GM19467 (cell line): ENCODE data around the gene HLA-DQB1.
"Not testable (repeated sequence)": the region's sequence is repeated elsewhere in the genome, so short reads cannot be mapped to it uniquely, and the experiment has no call there.

Experiments
- ATAC-seq: cut with Tn5 transposase; IDR thresholded peaks from one replicate; pipeline ENCODE4 v1.9.1; 2021; ENCODE audit warnings: mild to moderate bottlenecking, moderate library complexity; ENCODE audit not compliant: unreplicated experiment

HLA-DQB1 gene

GRCh38 chr6:32666420-32667300 lies at the start of gene HLA-DQB1:
HLA-DQB1 (minus strand) TSS chr6:32666657; CDS start chr6:32666607, 50 bp downstream.
- ATAC-seq, result no peak

GRCh38 chr6:32713241-32713640 lies 46.8 kb upstream of the HLA-DQB1 start:
- no peak for ATAC-seq

GRCh38 chr6:32709625-32710024 lies 43.2 kb upstream of the HLA-DQB1 start:
- no peak for ATAC-seq

GRCh38 chr6:32705164-32705563 lies 38.7 kb upstream of the HLA-DQB1 start:
- not testable (repeated sequence) for ATAC-seq

- ATAC-seq, result no peak
These were observed 36.9 kb upstream of the HLA-DQB1 start for GRCh38 chr6:32703347-32703746.

- no peak for ATAC-seq
These were observed 34.1 kb upstream of the HLA-DQB1 start for GRCh38 chr6:32700391-32701040.

- ATAC-seq, result no peak
These were observed 30.6 kb upstream of the HLA-DQB1 start for GRCh38 chr6:32697031-32697430.

- ATAC-seq, result no peak
These were observed 25.6 kb upstream of the HLA-DQB1 start for GRCh38 chr6:32692019-32692418.

GRCh38 chr6:32689531-32690501 lies 23.4 kb upstream of the HLA-DQB1 start:
- ATAC-seq, result no peak

- peak; percentile 75 for ATAC-seq
These were observed 19.1 kb upstream of the HLA-DQB1 start for GRCh38 chr6:32685603-32686002.

- ATAC-seq, result no peak
These were observed 17.8 kb upstream of the HLA-DQB1 start for GRCh38 chr6:32684246-32684645.

- ATAC-seq, result no peak
These were observed 13.6 kb upstream of the HLA-DQB1 start for GRCh38 chr6:32680055-32680454.

- no peak for ATAC-seq
These were observed 13.0 kb upstream of the HLA-DQB1 start for GRCh38 chr6:32679492-32679891.

- not testable (repeated sequence) for ATAC-seq
These were observed 7.7 kb upstream of the HLA-DQB1 start for GRCh38 chr6:32674123-32674522.

- not testable (repeated sequence) for ATAC-seq
These were observed 5.5 kb upstream of the HLA-DQB1 start for GRCh38 chr6:32671908-32672307.

- ATAC-seq, result no peak
These were observed 3.4 kb upstream of the HLA-DQB1 start for GRCh38 chr6:32669893-32670292.

- no peak for ATAC-seq
These were observed 2.8 kb upstream of the HLA-DQB1 start for GRCh38 chr6:32669240-32669639.

- ATAC-seq, result peak; percentile 58
These were observed 1.8 kb upstream of the HLA-DQB1 start for GRCh38 chr6:32668226-32668747.

- ATAC-seq, result no peak
These were observed 796 bp downstream of the HLA-DQB1 start for GRCh38 chr6:32665661-32666060.

GRCh38 chr6:32664827-32665362 lies 1.6 kb downstream of the HLA-DQB1 start:
- ATAC-seq, result no peak
